WTC11 (cell line): ENCODE results near the gene HLF. TPM values are rescaled to one million over a fixed set of nuclear protein-coding genes. Genes with fewer than 3 reads are reported as not detected.

Experiments
- ATAC-seq: fragments of 200-7000 bp; cut with Tn5 transposase; 2 replicates; pipeline ENCODE4 v1.10.0; 2021; ENCODE audit warnings: mild to moderate bottlenecking, moderate library complexity
- CTCF ChIA-PET: fragments of 300-600 bp; sonication (Branson Sonifier 250); formaldehyde crosslinking; loops from one replicate; lab custom pipeline; 2021; ENCODE audit warnings: antibody characterized with exemption; lab: Charles Lee
- POLR2A ChIA-PET: fragments of 350-600 bp; sonication (Branson Sonifier 250); formaldehyde crosslinking; loops from one replicate; lab custom pipeline; 2021; ENCODE audit warnings: antibody characterized with exemption; lab: Charles Lee
- DNase-seq: peaks from one replicate; pipeline ENCODE4 v3.0.0; 2021; ENCODE audit warnings: low spot score
- H3K27ac Mint-ChIP-seq: 2 replicates; pipeline ENCODE4 v1.8.0; 2021; ENCODE audit warnings: mixed read lengths
- H3K27me3 Mint-ChIP-seq: 2 replicates; pipeline ENCODE4 v1.8.0; 2021; ENCODE audit warnings: low read depth, mild to moderate bottlenecking, moderate library complexity, mixed read lengths
- H3K36me3 Mint-ChIP-seq: 2 replicates; pipeline ENCODE4 v1.8.0; 2021; ENCODE audit warnings: mixed read lengths
- H3K4me1 Mint-ChIP-seq: 2 replicates; pipeline ENCODE4 v1.8.0; 2022; ENCODE audit warnings: mixed read lengths
- H3K4me3 Mint-ChIP-seq: 2 replicates; pipeline ENCODE4 v1.8.0; 2021; ENCODE audit warnings: mild to moderate bottlenecking, moderate library complexity, mixed read lengths
- H3K9me3 Mint-ChIP-seq: 2 replicates; pipeline ENCODE4 v1.8.0; 2021; ENCODE audit warnings: mixed read lengths
- CREM ChIP-seq: sonication (generic); formaldehyde crosslinking; IDR thresholded peaks from 2 replicates; pipeline ENCODE4 v1.8.1; 2022; ENCODE audit warnings: mild to moderate bottlenecking, missing genetic modification reagents, moderate library complexity
- HMGA2 ChIP-seq: fragments of 250-450 bp; sonication (Bioruptor Pico); IDR thresholded peaks from 2 replicates; pipeline ENCODE4 v1.4.0; 2021; ENCODE audit warnings: mild to moderate bottlenecking, moderate library complexity
- IRF2 ChIP-seq: sonication (generic); formaldehyde crosslinking; IDR thresholded peaks from 2 replicates; pipeline ENCODE4 v1.8.0; 2022; ENCODE audit warnings: low read depth, missing genetic modification reagents, borderline replicate concordance
- JAZF1 ChIP-seq: fragments of 250-450 bp; sonication (Bioruptor Pico); IDR thresholded peaks from 2 replicates; pipeline ENCODE4 v1.9.0; 2021; ENCODE audit warnings: moderate library complexity, mild to moderate bottlenecking, inconsistent platforms
- TCF7 ChIP-seq: sonication (generic); formaldehyde crosslinking; IDR thresholded peaks from 2 replicates; pipeline ENCODE4 v1.8.0; 2022; ENCODE audit warnings: mild to moderate bottlenecking, low read depth, missing genetic modification reagents, moderate library complexity
- TEAD1 ChIP-seq: sonication (generic); formaldehyde crosslinking; IDR thresholded peaks from 2 replicates; pipeline ENCODE4 v1.8.0; 2022; ENCODE audit warnings: mild to moderate bottlenecking, missing genetic modification reagents
- TEAD4 ChIP-seq: sonication (generic); formaldehyde crosslinking; IDR thresholded peaks from 2 replicates; pipeline ENCODE4 v1.8.0; 2022; ENCODE audit warnings: mild to moderate bottlenecking, missing genetic modification reagents
- ZNF121 ChIP-seq: sonication (generic); formaldehyde crosslinking; IDR thresholded peaks from 2 replicates; pipeline ENCODE4 v1.8.0; 2023; ENCODE audit warnings: missing genetic modification reagents
- ZNF232 ChIP-seq: sonication (generic); formaldehyde crosslinking; IDR thresholded peaks from 2 replicates; pipeline ENCODE4 v1.8.0; 2022; ENCODE audit warnings: mild to moderate bottlenecking, missing genetic modification reagents
- ZSCAN18 ChIP-seq: fragments of 250-450 bp; sonication (Bioruptor Pico); IDR thresholded peaks from 2 replicates; pipeline ENCODE4 v2.1.2; 2022; ENCODE audit warnings: mild to moderate bottlenecking, moderate library complexity
- total RNA-seq: library from RNA; stranded (reverse); gene quantifications from 3 replicates; pipeline ENCODE4 v1.2.3, GENCODE V29; 2021
- TF ChIP-seq, protein P1 (sequence below): sonication (generic); formaldehyde crosslinking; IDR thresholded peaks from 2 replicates; pipeline ENCODE4 v1.8.1; 2023; ENCODE audit warnings: mild to moderate bottlenecking, missing genetic modification reagents
- TF ChIP-seq, protein P2 (sequence below): fragments of 250-450 bp; sonication (Bioruptor Pico); IDR thresholded peaks from 2 replicates; pipeline ENCODE4 v1.9.0; 2021; ENCODE audit warnings: mild to moderate bottlenecking, borderline replicate concordance
- TF ChIP-seq, protein P3 (sequence below): sonication (generic); formaldehyde crosslinking; IDR thresholded peaks from 2 replicates; pipeline ENCODE4 v1.8.1; 2023; ENCODE audit warnings: mild to moderate bottlenecking, missing genetic modification reagents, moderate library complexity
- TF ChIP-seq, protein P4 (sequence below): fragments of 250-450 bp; sonication (Bioruptor Pico); IDR thresholded peaks from 2 replicates; pipeline ENCODE4 v1.8.0; 2021; ENCODE audit warnings: mild to moderate bottlenecking
- TF ChIP-seq, protein P5 (sequence below): sonication (generic); formaldehyde crosslinking; IDR thresholded peaks from 2 replicates; pipeline ENCODE4 v1.8.1; 2022; ENCODE audit warnings: mild to moderate bottlenecking, moderate library complexity, missing genetic modification reagents

HLF gene
- total RNA-seq, 1 experiment from 2014 or later = 0.31 TPM

GRCh38 chr17:55320594-55321426, 56.0 kb downstream of the HLF start:
- TF ChIP-seq, protein P1, sequence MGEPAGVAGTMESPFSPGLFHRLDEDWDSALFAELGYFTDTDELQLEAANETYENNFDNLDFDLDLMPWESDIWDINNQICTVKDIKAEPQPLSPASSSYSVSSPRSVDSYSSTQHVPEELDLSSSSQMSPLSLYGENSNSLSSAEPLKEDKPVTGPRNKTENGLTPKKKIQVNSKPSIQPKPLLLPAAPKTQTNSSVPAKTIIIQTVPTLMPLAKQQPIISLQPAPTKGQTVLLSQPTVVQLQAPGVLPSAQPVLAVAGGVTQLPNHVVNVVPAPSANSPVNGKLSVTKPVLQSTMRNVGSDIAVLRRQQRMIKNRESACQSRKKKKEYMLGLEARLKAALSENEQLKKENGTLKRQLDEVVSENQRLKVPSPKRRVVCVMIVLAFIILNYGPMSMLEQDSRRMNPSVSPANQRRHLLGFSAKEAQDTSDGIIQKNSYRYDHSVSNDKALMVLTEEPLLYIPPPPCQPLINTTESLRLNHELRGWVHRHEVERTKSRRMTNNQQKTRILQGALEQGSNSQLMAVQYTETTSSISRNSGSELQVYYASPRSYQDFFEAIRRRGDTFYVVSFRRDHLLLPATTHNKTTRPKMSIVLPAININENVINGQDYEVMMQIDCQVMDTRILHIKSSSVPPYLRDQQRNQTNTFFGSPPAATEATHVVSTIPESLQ = no peak
- TF ChIP-seq, protein P2, sequence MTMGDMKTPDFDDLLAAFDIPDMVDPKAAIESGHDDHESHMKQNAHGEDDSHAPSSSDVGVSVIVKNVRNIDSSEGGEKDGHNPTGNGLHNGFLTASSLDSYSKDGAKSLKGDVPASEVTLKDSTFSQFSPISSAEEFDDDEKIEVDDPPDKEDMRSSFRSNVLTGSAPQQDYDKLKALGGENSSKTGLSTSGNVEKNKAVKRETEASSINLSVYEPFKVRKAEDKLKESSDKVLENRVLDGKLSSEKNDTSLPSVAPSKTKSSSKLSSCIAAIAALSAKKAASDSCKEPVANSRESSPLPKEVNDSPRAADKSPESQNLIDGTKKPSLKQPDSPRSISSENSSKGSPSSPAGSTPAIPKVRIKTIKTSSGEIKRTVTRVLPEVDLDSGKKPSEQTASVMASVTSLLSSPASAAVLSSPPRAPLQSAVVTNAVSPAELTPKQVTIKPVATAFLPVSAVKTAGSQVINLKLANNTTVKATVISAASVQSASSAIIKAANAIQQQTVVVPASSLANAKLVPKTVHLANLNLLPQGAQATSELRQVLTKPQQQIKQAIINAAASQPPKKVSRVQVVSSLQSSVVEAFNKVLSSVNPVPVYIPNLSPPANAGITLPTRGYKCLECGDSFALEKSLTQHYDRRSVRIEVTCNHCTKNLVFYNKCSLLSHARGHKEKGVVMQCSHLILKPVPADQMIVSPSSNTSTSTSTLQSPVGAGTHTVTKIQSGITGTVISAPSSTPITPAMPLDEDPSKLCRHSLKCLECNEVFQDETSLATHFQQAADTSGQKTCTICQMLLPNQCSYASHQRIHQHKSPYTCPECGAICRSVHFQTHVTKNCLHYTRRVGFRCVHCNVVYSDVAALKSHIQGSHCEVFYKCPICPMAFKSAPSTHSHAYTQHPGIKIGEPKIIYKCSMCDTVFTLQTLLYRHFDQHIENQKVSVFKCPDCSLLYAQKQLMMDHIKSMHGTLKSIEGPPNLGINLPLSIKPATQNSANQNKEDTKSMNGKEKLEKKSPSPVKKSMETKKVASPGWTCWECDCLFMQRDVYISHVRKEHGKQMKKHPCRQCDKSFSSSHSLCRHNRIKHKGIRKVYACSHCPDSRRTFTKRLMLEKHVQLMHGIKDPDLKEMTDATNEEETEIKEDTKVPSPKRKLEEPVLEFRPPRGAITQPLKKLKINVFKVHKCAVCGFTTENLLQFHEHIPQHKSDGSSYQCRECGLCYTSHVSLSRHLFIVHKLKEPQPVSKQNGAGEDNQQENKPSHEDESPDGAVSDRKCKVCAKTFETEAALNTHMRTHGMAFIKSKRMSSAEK = no peak
- TF ChIP-seq ZNF121 (CRISPR knock-in tag) (no peak), ZSCAN18 (CRISPR knock-in tag) (no peak), CREM (CRISPR knock-in tag) (no peak), TEAD1 (CRISPR knock-in tag) (no peak), TEAD4 (CRISPR knock-in tag) (no peak), ZNF232 (CRISPR knock-in tag) (no peak), JAZF1 (CRISPR knock-in tag) (no peak), HMGA2 (CRISPR knock-in tag) (no peak)
- TF ChIP-seq, protein P3, sequence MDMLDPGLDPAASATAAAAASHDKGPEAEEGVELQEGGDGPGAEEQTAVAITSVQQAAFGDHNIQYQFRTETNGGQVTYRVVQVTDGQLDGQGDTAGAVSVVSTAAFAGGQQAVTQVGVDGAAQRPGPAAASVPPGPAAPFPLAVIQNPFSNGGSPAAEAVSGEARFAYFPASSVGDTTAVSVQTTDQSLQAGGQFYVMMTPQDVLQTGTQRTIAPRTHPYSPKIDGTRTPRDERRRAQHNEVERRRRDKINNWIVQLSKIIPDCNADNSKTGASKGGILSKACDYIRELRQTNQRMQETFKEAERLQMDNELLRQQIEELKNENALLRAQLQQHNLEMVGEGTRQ (CRISPR knock-in tag) = no peak
- TF ChIP-seq, protein P4, sequence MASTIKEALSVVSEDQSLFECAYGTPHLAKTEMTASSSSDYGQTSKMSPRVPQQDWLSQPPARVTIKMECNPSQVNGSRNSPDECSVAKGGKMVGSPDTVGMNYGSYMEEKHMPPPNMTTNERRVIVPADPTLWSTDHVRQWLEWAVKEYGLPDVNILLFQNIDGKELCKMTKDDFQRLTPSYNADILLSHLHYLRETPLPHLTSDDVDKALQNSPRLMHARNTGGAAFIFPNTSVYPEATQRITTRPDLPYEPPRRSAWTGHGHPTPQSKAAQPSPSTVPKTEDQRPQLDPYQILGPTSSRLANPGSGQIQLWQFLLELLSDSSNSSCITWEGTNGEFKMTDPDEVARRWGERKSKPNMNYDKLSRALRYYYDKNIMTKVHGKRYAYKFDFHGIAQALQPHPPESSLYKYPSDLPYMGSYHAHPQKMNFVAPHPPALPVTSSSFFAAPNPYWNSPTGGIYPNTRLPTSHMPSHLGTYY = no peak
- TF ChIP-seq, all 79 proteins: peak for 0
- no peak for ATAC-seq
- Mint-ChIP-seq H3K36me3 (no peaks in the 10 kb centered on the region), H3K9me3 (peaks cover 3% of the 10 kb centered on the region; the same call in 1 of the 2 replicates), H3K4me3 (no peak overlapping the region), H3K4me1 (no peaks in the 10 kb centered on the region), H3K27me3 (no peaks in the 10 kb centered on the region), H3K27ac (no peak overlapping the region)
- POLR2A ChIA-PET = no interaction called here
- DNase-seq = no peak
- CTCF ChIA-PET = no interaction called here

- H3K36me3 Mint-ChIP-seq = no peaks in the 10 kb centered on the region
- ATAC-seq = no peak
- TF ChIP-seq IRF2 (CRISPR knock-in tag) (no peak), TCF7 (CRISPR knock-in tag) (no peak)
- TF ChIP-seq, protein P5, sequence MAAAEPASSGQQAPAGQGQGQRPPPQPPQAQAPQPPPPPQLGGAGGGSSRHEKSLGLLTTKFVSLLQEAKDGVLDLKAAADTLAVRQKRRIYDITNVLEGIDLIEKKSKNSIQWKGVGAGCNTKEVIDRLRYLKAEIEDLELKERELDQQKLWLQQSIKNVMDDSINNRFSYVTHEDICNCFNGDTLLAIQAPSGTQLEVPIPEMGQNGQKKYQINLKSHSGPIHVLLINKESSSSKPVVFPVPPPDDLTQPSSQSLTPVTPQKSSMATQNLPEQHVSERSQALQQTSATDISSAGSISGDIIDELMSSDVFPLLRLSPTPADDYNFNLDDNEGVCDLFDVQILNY (CRISPR knock-in tag) = no peak
- TF ChIP-seq, protein P1 = no peak
- TF ChIP-seq, protein P2 = no peak
Measured at GRCh38 chr17:55321427-55322060, 56.8 kb downstream of the HLF start.

More at GRCh38 chr17:55321427-55322060, 56.8 kb downstream of the HLF start:
- Mint-ChIP-seq H3K4me3 (no peak overlapping the region), H3K4me1 (no peaks in the 10 kb centered on the region), H3K27me3 (no peaks in the 10 kb centered on the region), H3K9me3 (peaks cover 3% of the 10 kb centered on the region; the same call in 1 of the 2 replicates), H3K27ac (no peak overlapping the region)
- DNase-seq = no peak
- ChIA-PET CTCF (no interaction called here), POLR2A (no interaction called here)
